GM10847 (cell line): ENCODE results near the gene GRID2IP.

Experiments used
- POLR2A ChIP-seq: IDR thresholded peaks from 2 replicates; pipeline ENCODE4 v1.6.1; 2011; ENCODE audit not compliant: insufficient read length; ENCODE audit errors: extremely low read depth

Gene GRID2IP

GRCh38 chr7:6447581-6448199 is 103.6 kb downstream of the GRID2IP start, which contains the start of gene DAGLB:
TSS of gene DAGLB (minus strand) at chr7:6447954. CDS start at chr7:6447842, 112 bp downstream.
- peak; percentile 94 for TF ChIP-seq POLR2A
